Measurements from ENCODE around the gene WDR33.
A peak's percentile ranks its signal among the peaks of the same experiment; 100 is the strongest.
"Not testable (repeated sequence)": the region's sequence is repeated elsewhere in the genome, so short reads cannot be mapped to it uniquely, and the experiment has no call there.

The WDR33 gene

GRCh38 chr2:127807678-127808353 lies 3.2 kb downstream of the WDR33 start:
- no peak for DNase-seq

- DNase-seq = not testable (repeated sequence)
Measured at GRCh38 chr2:127806860-127807259, 4.1 kb downstream of the WDR33 start.

GRCh38 chr2:127805491-127805890 lies 5.5 kb downstream of the WDR33 start:
- DNase-seq = no peak

- no peak for DNase-seq
Measured at GRCh38 chr2:127799926-127800325, 11.0 kb downstream of the WDR33 start.

- DNase-seq = no peak
Measured at GRCh38 chr2:127796389-127796788, 14.6 kb downstream of the WDR33 start.

- not testable (repeated sequence) for DNase-seq
Measured at GRCh38 chr2:127794901-127795300, 16.1 kb downstream of the WDR33 start.

- no peak for DNase-seq
Measured at GRCh38 chr2:127792805-127793204, 18.2 kb downstream of the WDR33 start.

GRCh38 chr2:127790694-127791529 lies 20.1 kb downstream of the WDR33 start:
- peak; percentile 18 for DNase-seq

GRCh38 chr2:127786048-127786809 lies 24.7 kb downstream of the WDR33 start:
- no peak for DNase-seq

GRCh38 chr2:127784965-127785518 lies 25.9 kb downstream of the WDR33 start:
- DNase-seq = no peak

GRCh38 chr2:127783101-127783500 lies 27.9 kb downstream of the WDR33 start:
- no peak for DNase-seq

GRCh38 chr2:127778850-127779249 lies 32.1 kb downstream of the WDR33 start:
- no peak for DNase-seq

- no peak for DNase-seq
Measured at GRCh38 chr2:127778447-127778846, 32.5 kb downstream of the WDR33 start.

GRCh38 chr2:127776122-127776780 lies 34.7 kb downstream of the WDR33 start:
- DNase-seq = no peak

GRCh38 chr2:127771756-127772155 lies 39.2 kb downstream of the WDR33 start:
- DNase-seq = peak; percentile 35

GRCh38 chr2:127770973-127771735 lies 39.8 kb downstream of the WDR33 start:
- peak; percentile 63 for DNase-seq

GRCh38 chr2:127770534-127770933 lies 40.4 kb downstream of the WDR33 start:
- not testable (repeated sequence) for DNase-seq

- no peak for DNase-seq
Measured at GRCh38 chr2:127769587-127769986, 41.4 kb downstream of the WDR33 start.

GRCh38 chr2:127768775-127769479 lies 42.0 kb downstream of the WDR33 start:
- DNase-seq = no peak

GRCh38 chr2:127763776-127764175 lies 47.2 kb downstream of the WDR33 start:
- DNase-seq = peak; percentile 39

GRCh38 chr2:127762846-127763245 lies 48.1 kb downstream of the WDR33 start:
- peak; percentile 7 for DNase-seq
